GM19351 (cell line): Measurements from ENCODE around the gene PAAF1.
A peak's percentile ranks its signal among the peaks of the same experiment; 100 is the strongest.

ENCODE experiments used
- ATAC-seq: cut with Tn5 transposase; IDR thresholded peaks from one replicate; pipeline ENCODE4 v1.9.1; 2021; ENCODE audit warnings: mild to moderate bottlenecking, moderate library complexity; ENCODE audit not compliant: unreplicated experiment

Gene PAAF1

GRCh38 chr11:73876424-73877310 lies at the start of gene PAAF1, which contains the start of gene COA4:
Gene PAAF1, plus strand, starts transcription at chr11:73876999. Its CDS starts 23 bp downstream, at chr11:73877022.
Gene COA4, minus strand, starts transcription at chr11:73876846. Its CDS starts 3,468 bp downstream, at chr11:73873378.
- ATAC-seq: peak; percentile 97

- ATAC-seq: no peak
Measured at GRCh38 chr11:73830261-73830660, 46.5 kb upstream of the PAAF1 start.

- no peak for ATAC-seq
Measured at GRCh38 chr11:73833067-73833466, 43.7 kb upstream of the PAAF1 start.

GRCh38 chr11:73838443-73839122 lies 38.2 kb upstream of the PAAF1 start:
- no peak for ATAC-seq

- ATAC-seq: no peak
Measured at GRCh38 chr11:73839123-73839457, 37.7 kb upstream of the PAAF1 start.

GRCh38 chr11:73851046-73851764 lies 25.6 kb upstream of the PAAF1 start:
- ATAC-seq: no peak

- ATAC-seq: no peak
Measured at GRCh38 chr11:73852049-73852448, 24.8 kb upstream of the PAAF1 start.

- no peak for ATAC-seq
Measured at GRCh38 chr11:73854680-73855079, 22.1 kb upstream of the PAAF1 start.

- ATAC-seq: no peak
Measured at GRCh38 chr11:73856031-73856567, 20.7 kb upstream of the PAAF1 start.

- ATAC-seq: no peak
Measured at GRCh38 chr11:73859671-73860070, 17.1 kb upstream of the PAAF1 start.

GRCh38 chr11:73860202-73860601 lies 16.6 kb upstream of the PAAF1 start:
- no peak for ATAC-seq

- no peak for ATAC-seq
Measured at GRCh38 chr11:73862986-73863385, 13.8 kb upstream of the PAAF1 start.

GRCh38 chr11:73866095-73866579 lies 10.7 kb upstream of the PAAF1 start:
- no peak for ATAC-seq

- no peak for ATAC-seq
Measured at GRCh38 chr11:73866586-73866996, 10.2 kb upstream of the PAAF1 start.

- ATAC-seq: no peak
Measured at GRCh38 chr11:73869332-73869949, 7.4 kb upstream of the PAAF1 start.

- no peak for ATAC-seq
Measured at GRCh38 chr11:73870261-73870660, 6.5 kb upstream of the PAAF1 start.

- ATAC-seq: no peak
Measured at GRCh38 chr11:73872749-73873357, 3.9 kb upstream of the PAAF1 start.

GRCh38 chr11:73875380-73875779 lies 1.4 kb upstream of the PAAF1 start:
- ATAC-seq: no peak

- no peak for ATAC-seq
Measured at GRCh38 chr11:73875840-73876239, 959 bp upstream of the PAAF1 start.

- no peak for ATAC-seq
Measured at GRCh38 chr11:73878771-73879170, 2.0 kb downstream of the PAAF1 start.
